Keratinocyte (primary cell): Measurements from ENCODE around the gene STAB2.

ENCODE experiments used
- CTCF ChIP-seq, 3 experiments: IDR thresholded peaks in 1 of 3; conservative IDR thresholded peaks in 1 of 3; optimal IDR thresholded peaks in 1 of 3; 2 replicates in 2 of 3; 3 replicates in 1 of 3; pipeline versions ENCODE3 to v1.5.1; 2011; ENCODE audit warnings: low read length in 3 of 3, mild to moderate bottlenecking in 3 of 3, moderate library complexity in 2 of 3, control low read depth in 1 of 3, inconsistent platforms in 1 of 3; ENCODE audit not compliant: insufficient read depth in 2 of 3; ENCODE audit errors: extremely low read depth in 1 of 3
- EZH2 ChIP-seq: IDR thresholded peaks from one replicate; pipeline ENCODE4 v1.6.1; 2012; ENCODE audit warnings: inconsistent platforms, mild to moderate bottlenecking, low read length, moderate library complexity

GRCh38 chr12:103586791-103587370 lies at the start of gene STAB2:
- TF ChIP-seq CTCF (optimal IDR thresholded peaks at IDR 0.05 in 1 of 3, IDR thresholded peaks at IDR 0.05 in 1 of 3, conservative IDR thresholded peaks at IDR 0.05 in 1 of 3; ENCODE audit: extremely low read depth in 1 of 3, insufficient read depth in 2 of 3, low read length in 3 of 3) (no peak), EZH2 (no peak)
